ENCODE results near the gene GGCT.

The GGCT gene

DNA sequence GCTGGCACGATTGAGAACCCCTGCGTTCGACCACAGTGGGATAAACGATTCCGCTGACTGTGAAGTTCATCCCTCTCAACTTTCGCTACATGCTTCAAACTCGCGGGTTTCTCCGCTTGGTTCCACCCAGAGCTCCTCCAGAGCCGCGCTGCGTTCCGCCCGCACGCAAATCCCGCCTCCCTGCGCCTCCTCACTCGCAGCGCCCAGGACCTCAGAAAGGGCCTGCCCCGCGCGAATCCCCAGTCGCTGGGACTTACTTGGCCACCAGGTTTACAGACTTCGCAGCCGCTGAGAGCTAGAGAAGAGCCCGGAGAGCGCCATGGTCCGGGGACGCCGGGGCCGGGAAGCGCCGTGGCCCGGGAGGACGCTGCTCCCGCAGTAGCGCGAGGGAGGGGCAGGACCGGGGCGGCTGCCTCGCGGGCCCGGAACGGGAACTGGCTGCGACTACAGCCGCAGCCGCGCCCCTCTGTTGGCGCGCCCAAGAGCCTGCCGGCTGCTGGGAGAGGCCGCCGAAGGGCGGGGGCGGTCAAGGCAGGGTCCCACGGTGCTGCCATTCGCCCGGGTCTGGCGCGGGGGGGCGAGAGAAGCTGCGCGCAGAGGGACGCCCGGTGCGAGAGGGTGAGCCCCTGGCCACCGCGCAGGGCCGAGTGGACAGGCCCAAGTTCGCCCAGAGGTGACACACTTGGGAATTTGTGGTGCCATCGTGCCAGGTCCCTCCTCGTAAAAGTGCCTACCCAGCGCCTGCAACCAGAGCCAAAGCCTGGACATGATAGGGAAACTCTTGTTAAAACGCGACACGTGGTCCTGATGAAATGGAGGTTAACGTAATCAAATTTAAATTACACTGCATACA lies 26.1 kb downstream of the GGCT start, which contains the start of gene NOD1:
TSS of gene NOD1 (minus strand) at position 436 of the 853 bp plus-strand sequence. CDS start 21,863 bp downstream, outside the sequence.
- peak; percentile 55 for DNase-seq (ENCODE audit: low read depth)

DNA sequence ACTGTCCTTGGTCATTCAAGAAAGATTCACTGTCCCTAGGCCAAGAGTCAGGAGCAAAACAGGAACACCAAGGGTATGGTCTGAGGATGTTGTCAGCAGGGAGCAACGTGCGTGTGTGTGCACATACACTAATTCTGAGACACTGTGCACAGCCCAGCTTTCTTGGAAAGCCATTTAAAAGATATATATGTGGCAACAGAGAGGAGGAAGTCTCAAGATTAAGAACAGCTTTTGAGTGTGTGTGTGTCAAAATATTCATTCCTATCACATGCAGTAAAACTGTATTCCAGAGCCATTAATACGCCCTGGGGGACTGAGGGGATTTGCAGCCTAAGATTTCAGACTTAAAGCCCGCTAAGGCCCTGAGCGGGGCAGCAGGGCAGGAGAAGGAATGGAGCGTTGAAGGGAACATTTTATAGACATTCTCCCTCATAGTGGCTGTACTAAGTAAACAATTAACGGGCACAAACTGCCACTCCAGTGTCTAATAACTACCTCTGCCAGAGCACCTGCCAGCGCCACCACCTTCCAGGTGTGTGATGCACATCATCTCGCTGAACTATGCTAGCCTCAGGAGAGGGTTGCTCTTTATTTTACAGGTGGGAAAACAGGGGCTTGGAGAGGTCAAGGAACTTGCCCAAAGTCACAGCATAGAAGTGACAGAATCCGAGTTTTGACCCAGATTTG lies 28.0 kb downstream of the GGCT start:
- no peak for DNase-seq (ENCODE audit: low read depth)

DNA sequence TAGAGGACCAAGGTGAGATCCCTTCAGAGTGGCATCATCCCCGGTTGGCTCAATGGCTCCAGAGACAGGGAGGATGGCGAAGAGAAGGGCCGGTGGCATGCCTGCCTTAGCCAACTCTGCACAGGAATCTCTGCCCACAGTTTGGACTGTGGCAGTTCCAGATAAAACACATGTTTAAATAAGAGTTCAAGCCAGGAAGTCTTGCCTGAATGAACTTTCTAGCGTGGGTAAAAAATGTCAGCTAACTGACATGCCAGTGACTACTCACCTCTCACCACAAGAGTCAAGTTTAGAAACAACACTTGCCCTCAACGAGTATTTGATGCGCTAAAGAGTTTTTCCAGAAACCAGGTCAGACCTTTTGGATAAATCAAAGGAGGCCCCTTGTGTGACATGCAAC lies 29.0 kb downstream of the GGCT start:
- DNase-seq (ENCODE audit: low read depth), result no peak

DNA sequence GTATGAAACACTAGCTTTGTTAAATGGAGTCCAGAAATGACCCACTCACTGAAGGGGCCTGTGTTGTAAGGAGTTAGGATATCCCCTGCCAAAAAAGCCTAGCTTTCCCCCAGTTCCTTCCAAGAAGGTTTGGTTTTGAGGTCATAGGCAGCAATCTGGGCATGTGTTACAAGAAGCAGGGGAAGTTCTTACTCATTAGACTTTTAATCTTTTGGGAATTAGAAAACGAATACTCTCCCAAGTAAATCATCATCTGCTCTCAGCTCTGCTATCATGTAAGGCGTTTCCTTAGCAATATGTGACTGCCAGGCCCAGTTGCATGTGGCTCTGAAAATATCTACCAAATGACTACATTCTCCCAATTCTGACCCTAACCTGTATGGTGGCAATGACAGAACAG lies 29.7 kb downstream of the GGCT start:
- DNase-seq (ENCODE audit: low read depth), result no peak

DNA sequence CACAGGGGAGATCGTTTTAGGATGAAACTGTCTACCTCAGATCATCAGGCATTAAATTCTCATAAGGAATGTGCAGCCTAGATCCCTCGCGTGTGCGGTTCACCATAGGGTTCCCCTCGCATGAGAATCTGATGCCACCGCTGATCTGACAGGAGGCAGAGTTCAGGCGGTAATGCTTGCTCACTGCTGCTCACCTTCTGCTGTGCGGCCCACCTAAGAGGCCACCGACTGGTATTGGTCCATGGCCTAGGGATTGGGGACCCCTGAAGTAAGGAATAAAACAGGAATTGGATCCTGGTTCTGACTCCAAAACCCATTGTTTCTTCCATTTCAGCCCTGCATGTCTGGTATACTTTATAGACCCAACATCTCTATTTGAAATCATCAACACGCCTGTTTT lies 30.1 kb downstream of the GGCT start:
- DNase-seq (ENCODE audit: low read depth), result no peak

DNA sequence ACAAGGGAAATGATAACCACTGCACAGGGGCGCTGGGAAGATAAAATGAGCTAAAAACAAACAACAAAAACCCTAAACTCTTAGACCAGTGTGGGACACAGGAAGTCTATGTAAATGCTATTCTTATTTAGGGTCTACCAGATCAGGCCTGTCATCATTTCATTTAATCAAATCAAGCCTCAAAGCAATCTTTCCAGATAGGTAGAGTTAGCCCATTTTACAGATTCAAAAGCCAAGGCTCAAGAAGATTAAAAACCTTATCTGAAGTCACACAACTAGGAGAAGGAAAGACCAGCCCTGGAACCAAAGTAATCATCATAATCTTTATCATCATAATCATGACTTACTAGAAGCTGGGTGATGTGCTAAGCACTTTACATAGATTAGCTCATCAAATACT lies 30.7 kb downstream of the GGCT start:
- DNase-seq (ENCODE audit: low read depth), result no peak

DNA sequence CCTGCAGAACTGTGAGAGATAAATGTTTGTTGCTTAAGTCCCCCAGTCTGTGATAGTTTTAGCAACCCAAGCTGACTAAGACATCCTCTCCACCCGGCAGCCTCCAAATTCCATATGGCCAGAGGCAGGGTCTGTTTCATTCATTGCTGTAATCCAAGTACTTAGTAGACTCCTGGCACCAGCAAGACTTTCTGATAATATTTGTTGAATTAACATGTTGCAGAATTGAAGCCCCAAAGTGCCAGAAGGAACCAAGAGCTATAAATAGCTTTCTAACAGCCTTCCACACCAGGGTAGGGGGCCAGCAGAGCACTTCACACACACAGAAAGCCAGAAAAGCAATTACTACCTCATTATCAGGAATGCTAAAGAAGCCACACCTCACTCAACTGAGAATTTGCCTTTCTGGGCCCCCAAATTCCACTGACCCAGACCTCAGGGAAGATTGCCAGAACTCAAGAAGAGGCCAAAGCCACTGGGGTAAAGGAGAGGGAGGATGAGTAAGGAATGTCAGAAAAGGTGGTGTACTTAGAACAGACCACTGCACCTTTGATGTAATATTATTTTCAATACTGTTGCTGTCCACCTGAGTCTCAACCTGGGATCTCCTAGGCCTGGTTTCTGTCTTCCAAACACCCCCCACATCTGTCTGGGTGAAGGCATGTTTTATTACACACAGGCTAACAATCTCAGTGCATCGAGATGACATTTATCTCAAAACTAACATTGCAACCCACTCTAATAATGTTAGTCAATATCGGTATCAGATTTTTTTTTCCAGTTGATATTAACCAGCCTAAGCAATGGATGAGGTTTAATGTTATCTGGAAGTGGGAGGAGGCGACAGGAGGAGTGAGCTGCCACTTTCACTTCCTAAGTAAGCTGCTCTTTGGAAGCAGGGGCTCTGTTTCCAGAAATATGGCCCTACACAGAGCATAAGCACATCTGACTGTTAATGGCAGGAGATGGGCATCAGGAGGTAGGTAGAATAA lies 31.5 kb downstream of the GGCT start:
- no peak for DNase-seq (ENCODE audit: low read depth)

DNA sequence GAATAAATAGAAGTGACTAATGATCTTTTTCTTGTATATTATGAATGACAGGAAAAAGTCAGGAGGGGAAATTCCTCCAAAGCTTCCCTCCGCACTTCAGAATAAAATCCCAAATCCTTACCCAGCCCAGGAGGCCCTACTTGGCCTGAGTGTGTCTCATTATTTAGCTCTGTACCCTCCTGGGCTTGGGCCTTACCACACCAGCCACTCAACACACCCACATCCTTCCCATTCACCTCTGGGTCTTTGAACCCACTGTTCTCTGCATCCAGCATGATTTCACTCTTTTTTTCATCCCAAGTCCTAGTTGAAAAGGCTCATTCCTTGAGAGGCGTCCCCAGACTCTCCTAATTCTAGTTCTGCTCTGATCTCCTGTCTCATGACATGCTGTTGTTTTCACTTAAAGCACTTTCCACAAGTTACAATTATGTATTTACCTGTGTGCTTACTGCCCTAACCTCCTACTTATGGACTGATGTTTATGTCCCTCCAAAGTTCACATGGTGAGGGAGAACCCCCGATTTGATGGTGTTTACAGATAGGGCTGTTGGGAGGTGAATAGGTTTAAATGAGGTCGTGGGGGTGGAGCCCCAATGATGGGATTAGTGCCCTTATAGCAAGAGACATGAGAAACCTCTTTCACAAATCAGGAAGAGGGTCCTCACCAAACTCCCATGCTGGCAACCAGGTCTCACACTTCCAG lies 32.4 kb downstream of the GGCT start:
- no peak for DNase-seq (ENCODE audit: low read depth)

DNA sequence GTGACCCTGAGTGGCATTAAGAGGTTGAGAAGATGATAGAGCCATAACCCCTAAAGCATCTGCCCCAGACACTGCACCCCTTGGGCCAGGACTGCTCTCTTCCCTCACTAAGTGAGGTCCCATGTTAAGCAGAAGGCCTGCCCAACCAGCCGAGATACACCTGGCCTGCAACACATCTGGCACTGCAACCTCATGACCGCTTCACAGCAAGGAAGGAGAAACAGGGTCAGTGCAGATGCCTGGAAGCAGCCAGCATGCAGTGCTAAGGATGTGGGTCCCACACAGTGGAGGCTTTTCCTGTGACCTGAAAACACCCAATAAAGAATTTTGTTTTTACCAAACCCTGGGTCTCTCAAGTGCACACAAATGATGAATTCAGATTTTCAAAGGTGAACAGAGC lies 33.4 kb downstream of the GGCT start:
- no peak for DNase-seq (ENCODE audit: low read depth)

DNA sequence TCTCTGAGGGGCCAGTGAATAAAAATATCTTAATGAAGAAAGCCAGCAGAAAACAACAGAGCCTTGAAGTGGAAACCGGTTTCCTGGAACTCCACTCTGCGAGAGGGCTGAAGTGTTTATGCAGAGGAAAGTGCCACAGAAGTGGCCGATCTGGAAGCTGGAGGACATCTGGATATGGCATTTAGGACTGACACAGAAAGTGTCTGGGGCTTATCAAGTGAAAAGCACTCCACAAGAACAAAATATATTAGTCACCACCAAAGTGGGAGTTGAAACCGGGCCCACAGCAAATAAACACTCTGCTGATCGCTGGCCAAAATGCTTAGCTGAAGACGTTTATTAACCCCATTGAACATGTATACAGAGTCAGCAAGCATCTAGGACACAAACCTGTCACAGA lies 33.9 kb downstream of the GGCT start:
- no peak for DNase-seq (ENCODE audit: low read depth)

DNA sequence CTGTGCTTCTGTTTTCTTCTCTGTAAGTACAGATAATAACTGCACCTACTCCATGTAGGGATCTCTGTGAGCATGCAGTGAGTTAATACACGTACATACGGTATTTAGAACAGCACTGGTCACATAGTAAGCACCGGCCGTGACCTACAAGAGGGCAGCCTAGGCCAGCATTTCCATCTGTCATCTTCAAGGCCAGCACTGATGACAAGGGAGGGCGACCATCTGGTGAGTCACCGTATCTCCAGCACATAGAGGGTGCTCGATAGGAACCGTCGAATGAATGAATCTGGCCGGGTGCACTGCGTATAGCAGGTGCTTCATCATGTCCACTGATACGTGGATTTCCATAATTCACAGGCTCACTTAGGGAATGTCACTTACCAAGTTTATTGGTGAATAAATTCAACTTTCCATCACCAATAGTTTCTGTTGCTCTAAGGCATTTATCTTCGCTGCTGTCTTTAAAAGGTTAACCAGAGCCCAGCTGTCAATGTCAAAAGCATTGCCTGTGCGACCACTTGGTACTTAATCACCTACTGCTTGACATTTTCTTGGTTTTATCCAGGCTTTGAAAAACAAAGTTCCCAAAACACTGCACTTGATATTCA lies 34.4 kb downstream of the GGCT start:
- no peak for DNase-seq (ENCODE audit: low read depth)

DNA sequence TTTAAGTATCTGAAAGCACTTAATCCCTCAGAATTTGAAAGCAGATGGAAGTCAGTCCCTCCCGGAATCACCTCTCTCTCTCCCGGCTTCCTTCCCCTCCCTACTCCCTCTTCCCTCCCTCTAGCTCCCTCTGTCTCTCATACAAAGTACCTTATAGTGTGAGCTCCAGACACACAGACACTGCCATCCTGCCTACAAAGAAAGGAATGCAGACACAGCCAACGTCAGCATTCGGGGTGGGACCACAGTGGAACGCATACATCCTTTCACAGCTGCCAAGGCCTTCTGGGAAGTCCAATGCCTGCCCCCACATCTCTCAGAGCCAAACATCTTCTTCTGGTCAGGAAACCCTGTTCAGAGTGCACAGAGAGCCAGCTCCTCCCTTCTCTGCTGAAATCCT lies 35.3 kb downstream of the GGCT start:
- no peak for DNase-seq (ENCODE audit: low read depth)

DNA sequence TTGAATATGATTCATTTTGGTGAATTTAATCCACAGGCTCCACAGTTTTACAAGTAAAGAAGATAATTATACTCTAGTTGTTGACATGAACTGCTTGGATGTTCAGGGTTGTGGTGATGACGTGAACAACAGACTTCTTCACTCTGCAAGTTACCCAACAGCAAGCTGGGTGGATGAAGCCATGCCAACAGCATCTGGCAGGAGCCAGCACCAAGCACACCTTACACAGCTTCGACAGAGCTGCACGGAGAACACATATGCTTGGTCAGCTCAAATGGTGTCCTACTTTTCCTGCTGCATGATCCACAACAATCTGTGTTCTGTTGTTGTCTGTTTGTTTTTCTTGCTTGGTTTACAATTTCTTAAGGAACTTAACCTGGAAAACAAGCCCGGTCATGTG lies 35.8 kb downstream of the GGCT start:
- DNase-seq (ENCODE audit: low read depth), result no peak

DNA sequence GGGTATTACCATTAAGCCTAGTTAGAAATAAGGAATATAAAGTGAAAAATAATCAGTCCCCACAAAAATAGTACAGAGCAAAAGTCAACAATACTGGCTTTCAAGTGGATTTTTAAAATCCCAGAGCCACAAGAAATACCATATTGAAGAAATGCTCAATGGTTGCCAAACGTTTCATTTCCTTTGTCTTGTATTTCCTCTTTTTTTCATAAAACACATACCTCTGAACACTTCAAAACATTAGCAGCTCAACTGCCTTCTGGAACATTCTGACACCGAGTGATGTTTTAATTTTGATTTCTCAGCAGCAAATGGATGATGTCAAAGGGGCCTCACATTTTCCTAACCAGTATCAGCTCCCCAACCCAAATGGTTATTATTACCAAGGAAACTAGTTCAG lies 36.6 kb downstream of the GGCT start:
- no peak for DNase-seq (ENCODE audit: low read depth)

DNA sequence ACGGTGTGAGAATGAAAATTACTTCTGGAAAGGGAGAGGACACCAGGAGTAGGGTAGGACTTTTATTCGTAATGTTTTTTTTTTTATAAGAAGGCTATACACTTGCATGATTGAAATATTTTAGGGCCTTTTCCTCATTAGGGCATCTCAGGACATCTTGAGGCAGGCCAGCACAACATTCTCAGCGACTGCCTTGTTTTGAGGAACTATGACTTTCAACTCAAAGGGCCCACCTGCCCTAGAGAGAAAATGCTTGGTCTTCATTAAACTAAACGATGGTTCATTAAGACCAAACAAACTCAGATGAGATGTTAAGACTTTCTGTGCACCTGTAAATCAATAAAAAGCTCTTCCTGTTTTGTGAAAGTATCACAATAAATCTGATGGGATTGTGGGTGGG lies 37.4 kb downstream of the GGCT start:
- DNase-seq (ENCODE audit: low read depth), result no peak

DNA sequence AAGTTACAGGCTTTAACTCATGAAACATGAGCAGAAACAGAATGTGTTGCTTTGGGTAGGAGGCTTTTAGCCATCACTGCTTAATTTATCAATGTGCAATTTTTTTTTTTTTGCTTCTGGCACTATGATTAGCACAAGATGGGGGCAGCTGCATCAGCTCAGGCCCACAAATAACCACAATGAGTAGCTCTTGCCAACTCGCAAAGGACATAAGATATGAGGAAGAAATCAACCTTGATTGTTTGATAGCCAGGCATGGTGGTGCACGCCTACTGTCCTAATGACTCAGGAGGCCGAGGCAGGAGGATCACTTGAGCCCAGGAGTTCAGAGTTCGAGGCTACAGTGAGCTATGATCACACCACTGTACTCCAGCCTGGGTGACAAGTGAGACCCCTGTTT lies 38.4 kb downstream of the GGCT start:
- DNase-seq (ENCODE audit: low read depth), result no peak

DNA sequence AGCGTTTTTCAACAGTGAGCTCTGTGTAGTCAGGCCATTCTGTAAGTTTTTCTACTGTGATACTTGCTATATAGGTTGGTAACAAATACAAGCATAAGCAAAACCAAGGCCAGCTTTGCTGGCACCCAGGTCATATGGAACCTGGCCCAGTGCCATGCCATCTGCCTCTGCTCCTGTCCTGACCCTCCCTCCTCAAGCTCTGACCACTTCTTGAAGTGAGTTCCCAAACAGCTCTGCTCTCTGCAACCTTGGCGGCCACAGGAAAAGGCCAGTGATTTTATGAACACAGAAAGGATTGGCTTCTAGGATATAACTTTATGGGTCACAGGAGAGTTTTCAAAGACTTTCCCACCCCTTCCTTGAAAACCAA lies 38.8 kb downstream of the GGCT start:
- no peak for DNase-seq (ENCODE audit: low read depth)

DNA sequence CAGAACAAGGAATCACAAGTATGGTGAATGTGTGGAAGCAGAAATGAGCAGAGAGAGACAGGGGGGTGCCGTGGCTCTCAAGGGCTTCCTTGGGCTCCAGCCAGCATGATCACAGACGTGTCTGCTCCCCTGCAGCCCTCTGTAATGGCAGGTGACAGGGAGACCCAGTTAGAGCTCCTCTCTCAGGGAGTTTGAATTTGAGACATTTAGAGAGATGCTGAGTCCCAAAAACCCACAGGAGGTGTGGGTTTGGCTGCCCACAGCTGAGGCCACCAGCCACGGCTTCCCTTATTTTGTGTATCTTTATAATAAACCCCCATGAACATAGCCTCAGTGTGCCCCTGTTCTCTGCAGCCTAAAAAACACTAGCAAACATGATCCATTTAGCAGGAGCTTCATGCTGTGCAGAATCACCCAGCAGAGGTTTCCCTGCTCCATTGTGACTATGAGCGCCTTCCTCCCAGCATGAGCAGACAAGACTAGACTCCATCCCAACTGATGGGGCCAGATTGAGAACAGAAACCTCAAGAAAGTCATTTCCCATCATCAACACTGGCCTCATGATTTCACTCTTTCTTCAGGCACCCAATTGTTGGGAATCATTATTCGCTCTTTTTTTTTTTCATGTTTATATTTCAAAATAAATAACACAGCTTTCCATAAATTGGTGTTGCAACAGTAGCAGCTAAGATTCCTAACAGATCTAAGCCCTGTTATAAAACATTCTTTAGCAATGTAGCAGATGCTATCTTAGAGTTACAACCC lies 39.4 kb downstream of the GGCT start:
- DNase-seq (ENCODE audit: low read depth), result no peak

DNA sequence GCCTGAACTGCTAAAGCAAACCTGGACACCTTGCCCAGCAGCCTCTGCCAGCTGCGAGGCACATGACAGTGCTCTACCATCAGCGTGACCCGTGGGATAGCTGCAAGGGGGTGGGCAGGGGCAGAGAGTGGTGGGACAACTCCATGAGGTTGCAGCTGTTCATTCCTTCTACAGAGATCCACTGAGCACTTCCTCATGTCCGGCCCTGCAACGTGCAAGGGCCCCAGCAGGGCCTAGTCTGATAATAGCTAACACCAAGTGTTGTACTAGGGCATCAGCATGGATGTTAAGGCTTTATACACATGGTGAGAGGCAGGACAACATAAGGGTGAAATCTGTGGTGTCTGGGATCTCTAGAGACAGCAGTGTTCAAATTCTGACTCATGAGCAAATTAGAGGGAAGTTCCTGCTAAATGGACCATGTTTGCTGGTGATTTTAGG lies 40.4 kb downstream of the GGCT start:
- no peak for DNase-seq (ENCODE audit: low read depth)

DNA sequence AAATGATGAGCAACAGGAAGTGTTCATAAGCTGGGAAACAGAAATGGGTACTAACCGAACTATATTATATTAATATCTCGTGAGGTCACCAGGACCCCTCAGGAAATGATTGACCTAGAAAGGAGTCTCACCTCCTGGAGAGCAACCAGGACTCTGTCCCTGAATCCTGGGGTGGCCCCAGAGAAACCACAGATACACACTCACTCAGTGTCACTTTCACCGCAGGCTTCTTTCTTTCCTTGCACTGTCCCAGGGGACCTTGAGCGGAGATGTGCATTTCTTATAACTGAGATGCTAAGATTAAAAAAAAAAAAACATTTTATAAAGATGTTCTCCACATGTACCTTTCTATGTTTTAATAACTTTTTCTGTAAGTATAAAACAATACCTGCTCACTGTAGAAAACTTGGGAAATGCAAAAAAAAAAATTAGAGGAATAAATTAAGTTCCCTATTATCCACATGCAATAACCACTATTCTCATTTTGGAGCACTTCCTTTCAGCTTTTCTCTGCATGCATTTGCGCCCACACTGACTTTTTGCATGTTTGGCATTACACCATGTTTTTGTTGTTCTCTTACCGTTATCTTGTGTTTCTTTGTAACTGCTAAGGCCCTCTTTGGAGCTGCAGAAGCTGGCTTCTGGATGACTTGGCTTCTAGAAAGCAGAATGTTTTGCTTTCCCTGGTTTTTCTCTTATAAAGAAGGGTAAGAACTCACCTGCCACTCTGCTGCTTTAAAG lies 41.1 kb downstream of the GGCT start:
- DNase-seq (ENCODE audit: low read depth), result no peak
